Activated CD8-positive, alpha-beta T cell treated with anti-CD3 and anti-CD28 coated beads for 36 hours (primary cell): ENCODE measurements around the gene OR2H1. TPM values are rescaled to one million over a fixed set of nuclear protein-coding genes. Genes with fewer than 3 reads are reported as not detected.
A peak's percentile ranks its signal among the peaks of the same experiment; 100 is the strongest.

Experiments used
- ATAC-seq: fragments of 200-7000 bp; cut with Tn5 transposase; one replicate; pipeline ENCODE4 v1.10.0; 2021; ENCODE audit warnings: mild to moderate bottlenecking, moderate library complexity
- CTCF ChIA-PET: fragments of 350-600 bp; sonication (Branson Sonifier 250); formaldehyde crosslinking; loops from one replicate; lab custom pipeline; 2021; ENCODE audit warnings: antibody characterized with exemption; lab: Charles Lee
- POLR2A ChIA-PET: fragments of 350-600 bp; sonication (Branson Sonifier 250); formaldehyde crosslinking; loops from one replicate; lab custom pipeline; 2021; ENCODE audit warnings: antibody characterized with exemption; lab: Charles Lee
- DNase-seq: peaks from one replicate; pipeline ENCODE4 v3.0.0-alpha.2; 2020
- H3K27ac Mint-ChIP-seq: one replicate; pipeline ENCODE4 v1.8.0; 2021; ENCODE audit warnings: mild to moderate bottlenecking, mixed read lengths
- H3K27me3 Mint-ChIP-seq: one replicate; pipeline ENCODE4 v1.8.0; 2021; ENCODE audit warnings: mixed read lengths
- H3K36me3 Mint-ChIP-seq: one replicate; pipeline ENCODE4 v1.8.0; 2021; ENCODE audit warnings: low read depth, mixed read lengths
- H3K4me1 Mint-ChIP-seq: one replicate; pipeline ENCODE4 v1.8.0; 2021; ENCODE audit warnings: low read depth, mixed read lengths
- H3K4me3 Mint-ChIP-seq: one replicate; pipeline ENCODE4 v1.8.0; 2021; ENCODE audit warnings: mild to moderate bottlenecking, moderate library complexity, mixed read lengths
- H3K9me3 Mint-ChIP-seq: one replicate; pipeline ENCODE4 v1.8.0; 2021; ENCODE audit warnings: mixed read lengths
- CTCF ChIP-seq: fragments of 200-600 bp; IDR thresholded peaks from one replicate; pipeline ENCODE4 v1.8.0; 2022; ENCODE audit warnings: antibody characterized with exemption, mild to moderate bottlenecking
- intact Hi-C: fragments of 100-400 bp; cut with micrococcal nuclease; formaldehyde crosslinking; loops from one replicate; pipeline ENCODE4 v1.10.0; 2022
- total RNA-seq, 2 experiments: library from RNA; stranded (reverse); gene quantifications; one replicate each; pipeline ENCODE4 v1.2.3, GENCODE V29; 2021

OR2H1 gene
- total RNA-seq, 2 experiments from 2014 or later = not detected

- Mint-ChIP-seq H3K4me3 (no peak overlapping the region), H3K9me3 (no peaks in the 10 kb centered on the region), H3K4me1 (no peaks in the 10 kb centered on the region), H3K27me3 (peaks cover 8% of the 10 kb centered on the region), H3K36me3 (no peaks in the 10 kb centered on the region), H3K27ac (no peak overlapping the region)
- peak; percentile 58 for ATAC-seq
- DNase-seq = peak; percentile 18
- ChIA-PET POLR2A (no interaction called here), CTCF (no interaction called here)
- no peak for TF ChIP-seq CTCF
- intact Hi-C loops = no loop called here
These were observed 52.3 kb downstream of the OR2H1 start for GRCh38 chr6:29509239-29509638.

GRCh38 chr6:29509711-29510110 lies 52.8 kb downstream of the OR2H1 start:
- H3K36me3 Mint-ChIP-seq = no peaks in the 10 kb centered on the region
- DNase-seq (no peak), ATAC-seq (no peak)
- H3K4me1 Mint-ChIP-seq = no peaks in the 10 kb centered on the region
- H3K27ac Mint-ChIP-seq = no peak overlapping the region
- no peaks in the 10 kb centered on the region for H3K9me3 Mint-ChIP-seq
- POLR2A ChIA-PET = interaction anchor here (0.6 kb wide), 1 partner anchor 9 kb away, joined by 3 read pairs; no protein-coding TSS in a partner anchor
- H3K4me3 Mint-ChIP-seq = no peak overlapping the region
- intact Hi-C loops = no loop called here
- CTCF ChIA-PET = no interaction called here
- TF ChIP-seq CTCF = no peak
- H3K27me3 Mint-ChIP-seq = peaks cover 11% of the 10 kb centered on the region

GRCh38 chr6:29510202-29510601 lies 53.2 kb downstream of the OR2H1 start:
- ChIA-PET POLR2A (interaction anchor here (0.6 kb wide), 1 partner anchor 9 kb away, joined by 3 read pairs; no protein-coding TSS in a partner anchor), CTCF (no interaction called here)
- TF ChIP-seq CTCF = no peak
- intact Hi-C loops = no loop called here
- Mint-ChIP-seq H3K9me3 (no peaks in the 10 kb centered on the region), H3K36me3 (no peaks in the 10 kb centered on the region), H3K27me3 (peaks cover 15% of the 10 kb centered on the region), H3K27ac (no peak overlapping the region), H3K4me1 (peaks cover 2% of the 10 kb centered on the region), H3K4me3 (no peak overlapping the region)
- no peak for ATAC-seq
- DNase-seq = no peak

- intact Hi-C loops = no loop called here
- no peak overlapping the region for H3K4me3 Mint-ChIP-seq
- no peak for ATAC-seq
- H3K36me3 Mint-ChIP-seq = no peaks in the 10 kb centered on the region
- TF ChIP-seq CTCF = no peak
- no peak for DNase-seq
- H3K9me3 Mint-ChIP-seq = no peaks in the 10 kb centered on the region
- ChIA-PET CTCF (no interaction called here), POLR2A (no interaction called here)
- H3K27ac Mint-ChIP-seq = no peak overlapping the region
- peaks cover 15% of the 10 kb centered on the region for H3K27me3 Mint-ChIP-seq
- H3K4me1 Mint-ChIP-seq = peaks cover 4% of the 10 kb centered on the region
These were observed 53.9 kb downstream of the OR2H1 start for GRCh38 chr6:29510746-29511300.

Other genes with a start within 250 kb of the OR2H1 start
- not detected for gene OR14J1, start 155.5 kb upstream of the OR2H1 start, total RNA-seq
- gene OR5V1, start 88.3 kb upstream of the OR2H1 start, total RNA-seq = not detected
- not detected for gene OR12D3, start 81.9 kb upstream of the OR2H1 start, total RNA-seq
- not detected for gene OR12D2, start 61.5 kb upstream of the OR2H1 start, total RNA-seq
- not detected for gene OR12D1, start 42.2 kb upstream of the OR2H1 start, total RNA-seq
- not detected for gene OR10C1, start 17.8 kb upstream of the OR2H1 start, total RNA-seq
- not detected for gene OR11A1, start 84 bp upstream of the OR2H1 start, total RNA-seq
- not detected for gene MAS1L, start 30.8 kb downstream of the OR2H1 start, total RNA-seq
- gene UBD, start 102.6 kb downstream of the OR2H1 start, total RNA-seq = under 1 TPM; 0.50 to 0.67 TPM
- not detected for gene OR2H2, start 128.0 kb downstream of the OR2H1 start, total RNA-seq
- gene GABBR1, start 176.0 kb downstream of the OR2H1 start, total RNA-seq = 10 to 100 TPM; 10.8 to 10.9 TPM
- gene MOG, start 199.9 kb downstream of the OR2H1 start, total RNA-seq = not detected
- not detected for gene ZFP57, start 224.0 kb downstream of the OR2H1 start, total RNA-seq